ENCODE measurements around the gene GPR162.
"Not testable (repeated sequence)": the region's sequence is repeated elsewhere in the genome, so short reads cannot be mapped to it uniquely, and the experiment has no call there.

GPR162 gene

GRCh38 chr12:6855322-6855721 is 33.7 kb downstream of the GPR162 start:
- Histone ChIP-seq H3K36me3 (peaks cover 53 to 68% (median 63%) of the 10 kb centered on the region in 11 experiments), H3K27ac (no peak overlapping the region)

GRCh38 chr12:6858799-6859198 is 37.2 kb downstream of the GPR162 start:
- Histone ChIP-seq H3K4me3 (no peak overlapping the region), H3K9ac (no peak overlapping the region), H3K4me2 (no peak overlapping the region), H3K36me3 (peaks cover 84 to 100% (median 97%) of the 10 kb centered on the region in 11 experiments), H3K9me3 (replicated peaks in 1 of 11) (no peaks in the 10 kb centered on the region), H3K4me1 (peaks cover 4 to 8% (median 7%) of the 10 kb centered on the region in 10 experiments), H4K20me1 (peaks cover 0 to 34% (median 18%) of the 10 kb centered on the region in 11 experiments; a peak in 11 of 22 replicates), H3K27me3 (no peaks in the 10 kb centered on the region), H3K27ac (no peak overlapping the region)
- TF ChIP-seq Cebpa-rat (IDR thresholded peaks at IDR 0.05), result no peak

More at GRCh38 chr12:6855322-6855721, 33.7 kb downstream of the GPR162 start:
- H3K4me3 ChIP-seq, result no peak overlapping the region
- peak overlapping the region in 5 of 11 experiments; percentile 4 to 89 (median 76); a peak in 3 of 22 replicates for H3K9ac ChIP-seq
- H3K4me1 ChIP-seq, result peaks cover 21 to 24% (median 23%) of the 10 kb centered on the region in 10 experiments
- peaks cover 0 to 36% (median 19%) of the 10 kb centered on the region in 11 experiments; a peak in 11 of 22 replicates for H4K20me1 ChIP-seq
- H3K4me2 ChIP-seq, result no peak overlapping the region
- no peaks in the 10 kb centered on the region for H3K9me3 ChIP-seq (replicated peaks in 1 of 11)
- TF ChIP-seq Cebpa-rat (IDR thresholded peaks at IDR 0.05), result no peak
- no peaks in the 10 kb centered on the region for H3K27me3 ChIP-seq

GRCh38 chr12:6860116-6860515 is 38.5 kb downstream of the GPR162 start:
- Histone ChIP-seq H3K4me3 (no peak overlapping the region), H3K9me3 (replicated peaks in 1 of 11) (no peaks in the 10 kb centered on the region), H3K27ac (no peak overlapping the region), H3K36me3 (peaks cover 95 to 100% (median 100%) of the 10 kb centered on the region in 11 experiments), H3K27me3 (no peaks in the 10 kb centered on the region), H4K20me1 (peaks cover 0 to 21% (median 6%) of the 10 kb centered on the region in 11 experiments; a peak in 11 of 22 replicates), H3K4me2 (no peak overlapping the region), H3K4me1 (no peaks in the 10 kb centered on the region; a peak in 1 of 20 replicates), H3K9ac (no peak overlapping the region)
- TF ChIP-seq Cebpa-rat (IDR thresholded peaks at IDR 0.05), result no peak

- Histone ChIP-seq H3K27ac (no peak overlapping the region), H3K4me2 (no peak overlapping the region), H3K9me3 (replicated peaks in 1 of 11) (no peaks in the 10 kb centered on the region), H4K20me1 (peaks cover 0 to 13% (median 3%) of the 10 kb centered on the region in 11 experiments; a peak in 9 of 22 replicates), H3K9ac (no peak overlapping the region), H3K4me3 (no peak overlapping the region), H3K27me3 (no peaks in the 10 kb centered on the region), H3K36me3 (peaks cover 91 to 100% (median 100%) of the 10 kb centered on the region in 11 experiments), H3K4me1 (peaks cover 1 to 4% (median 3%) of the 10 kb centered on the region in 10 experiments; a peak in 17 of 20 replicates)
- no peak for TF ChIP-seq Cebpa-rat (IDR thresholded peaks at IDR 0.05)
Observed at GRCh38 chr12:6860942-6861341, 39.3 kb downstream of the GPR162 start.

- peaks cover 0 to 13% (median 3%) of the 10 kb centered on the region in 11 experiments; a peak in 10 of 22 replicates for H4K20me1 ChIP-seq
- H3K27ac ChIP-seq, result no peak overlapping the region
- no peak overlapping the region for H3K4me3 ChIP-seq
- H3K4me2 ChIP-seq, result no peak overlapping the region
- peaks cover 6 to 9% (median 8%) of the 10 kb centered on the region in 10 experiments for H3K4me1 ChIP-seq
- no peak for TF ChIP-seq Cebpa-rat (IDR thresholded peaks at IDR 0.05)
- peaks cover 90 to 100% (median 99%) of the 10 kb centered on the region in 11 experiments for H3K36me3 ChIP-seq
- H3K9me3 ChIP-seq (replicated peaks in 1 of 11), result no peaks in the 10 kb centered on the region
- no peak overlapping the region; a peak in 1 of 22 replicates for H3K9ac ChIP-seq
- H3K27me3 ChIP-seq, result no peaks in the 10 kb centered on the region
Observed at GRCh38 chr12:6861391-6861790, 39.8 kb downstream of the GPR162 start.

GRCh38 chr12:6863033-6863432 is 41.4 kb downstream of the GPR162 start:
- no peak overlapping the region for H3K27ac ChIP-seq
- H3K4me2 ChIP-seq, result no peak overlapping the region
- no peaks in the 10 kb centered on the region for H3K9me3 ChIP-seq (replicated peaks in 1 of 11)
- no peak overlapping the region for H3K9ac ChIP-seq
- peaks cover 74 to 85% (median 83%) of the 10 kb centered on the region in 11 experiments for H3K36me3 ChIP-seq
- no peaks in the 10 kb centered on the region for H3K27me3 ChIP-seq
- no peak overlapping the region for H3K4me3 ChIP-seq
- peaks cover 12 to 16% (median 15%) of the 10 kb centered on the region in 10 experiments for H3K4me1 ChIP-seq
- peaks cover 2 to 24% (median 13%) of the 10 kb centered on the region in 11 experiments; a peak in 19 of 22 replicates for H4K20me1 ChIP-seq
- TF ChIP-seq Cebpa-rat (IDR thresholded peaks at IDR 0.05), result no peak

GRCh38 chr12:6863586-6864321 is 42.1 kb downstream of the GPR162 start:
- no peaks in the 10 kb centered on the region for H3K27me3 ChIP-seq
- TF ChIP-seq Cebpa-rat (IDR thresholded peaks at IDR 0.05), result no peak
- H3K9ac ChIP-seq, result no peak overlapping the region

GRCh38 chr12:6865307-6865706 is 43.7 kb downstream of the GPR162 start:
- not testable (repeated sequence) for H3K27me3 ChIP-seq; H3K9ac ChIP-seq; H3K4me3 ChIP-seq; H3K9me3 ChIP-seq (replicated peaks in 1 of 11); H3K27ac ChIP-seq; H3K4me2 ChIP-seq
- H3K36me3 ChIP-seq, result peaks cover 66 to 83% (median 76%) of the 10 kb centered on the region in 11 experiments
- H3K4me1 ChIP-seq, result peaks cover 30 to 38% (median 33%) of the 10 kb centered on the region in 10 experiments
- H4K20me1 ChIP-seq, result peaks cover 25 to 46% (median 36%) of the 10 kb centered on the region in 11 experiments

More at GRCh38 chr12:6863586-6864321, 42.1 kb downstream of the GPR162 start:
- peaks cover 9 to 31% (median 20%) of the 10 kb centered on the region in 11 experiments for H4K20me1 ChIP-seq
- H3K4me1 ChIP-seq, result peaks cover 14 to 23% (median 18%) of the 10 kb centered on the region in 10 experiments
- no peak overlapping the region for H3K4me2 ChIP-seq
- no peak overlapping the region for H3K27ac ChIP-seq
- H3K4me3 ChIP-seq, result no peak overlapping the region
- no peaks in the 10 kb centered on the region for H3K9me3 ChIP-seq (replicated peaks in 1 of 11)
- peaks cover 67 to 84% (median 77%) of the 10 kb centered on the region in 11 experiments for H3K36me3 ChIP-seq

- Histone ChIP-seq H3K4me2 (peak overlapping the region; percentile 87 to 100 (median 98)), H3K4me3 (peak overlapping the region; percentile 82 to 100 (median 99)), H3K27me3 (no peaks in the 10 kb centered on the region), H3K27ac (peak overlapping the region; percentile 42 to 100 (median 97); a peak in 20 of 22 replicates), H3K9me3 (replicated peaks in 1 of 11) (no peaks in the 10 kb centered on the region), H3K36me3 (peaks cover 66 to 83% (median 76%) of the 10 kb centered on the region in 11 experiments), H3K9ac (peak overlapping the region; percentile 90 to 100 (median 99)), H3K4me1 (peaks cover 40 to 49% (median 44%) of the 10 kb centered on the region in 10 experiments), H4K20me1 (peaks cover 35 to 57% (median 46%) of the 10 kb centered on the region in 11 experiments)
- TF ChIP-seq Cebpa-rat (IDR thresholded peaks at IDR 0.05), result no peak
Observed at GRCh38 chr12:6866163-6866919, 44.7 kb downstream of the GPR162 start.
